GM08714 (cell line): ENCODE results near the gene MOXD1.

ENCODE experiments used
- H3K4me3 ChIP-seq: fragments of 200-500 bp; sonication (Bioruptor generic); 2 replicates; pipeline ENCODE4 v1.5.1; 2014; ENCODE audit warnings: mild to moderate bottlenecking, low read length, inconsistent platforms
- ZNF274 ChIP-seq: IDR thresholded peaks from 2 replicates; pipeline ENCODE4 v1.6.1; 2012; ENCODE audit warnings: mild to moderate bottlenecking, low read depth, low read length

MOXD1 gene

DNA sequence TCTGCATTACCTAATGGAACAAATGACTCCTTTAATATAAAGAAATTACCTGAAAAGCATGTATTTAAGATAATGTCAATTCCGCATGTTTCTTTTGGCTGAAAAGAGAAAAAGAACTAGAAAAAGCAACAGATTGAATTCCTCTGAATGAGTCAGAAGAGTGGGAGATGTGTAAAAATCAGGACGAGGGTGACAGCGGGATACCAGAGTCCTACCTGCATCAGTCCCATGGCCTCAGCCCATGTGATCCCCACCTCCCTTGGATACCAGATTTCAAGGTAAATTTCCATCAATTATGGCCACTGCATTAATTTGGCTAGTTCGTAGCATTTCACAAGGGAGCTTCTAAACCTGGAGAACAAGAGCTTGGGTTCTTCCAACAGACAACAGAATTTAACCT lies 10.0 kb upstream of the MOXD1 start:
- no peak for TF ChIP-seq ZNF274
- no peak overlapping the region for H3K4me3 ChIP-seq

GRCh38 chr6:132410830-132411229 lies 9.6 kb upstream of the MOXD1 start:
- no peak overlapping the region for H3K4me3 ChIP-seq
- TF ChIP-seq ZNF274, result no peak

GRCh38 chr6:132405143-132405915 lies 4.1 kb upstream of the MOXD1 start:
- H3K4me3 ChIP-seq, result 0 out of 2 replicates have a peak overlapping the region, but pooled peaks have one; percentile 24
- TF ChIP-seq ZNF274, result no peak

DNA sequence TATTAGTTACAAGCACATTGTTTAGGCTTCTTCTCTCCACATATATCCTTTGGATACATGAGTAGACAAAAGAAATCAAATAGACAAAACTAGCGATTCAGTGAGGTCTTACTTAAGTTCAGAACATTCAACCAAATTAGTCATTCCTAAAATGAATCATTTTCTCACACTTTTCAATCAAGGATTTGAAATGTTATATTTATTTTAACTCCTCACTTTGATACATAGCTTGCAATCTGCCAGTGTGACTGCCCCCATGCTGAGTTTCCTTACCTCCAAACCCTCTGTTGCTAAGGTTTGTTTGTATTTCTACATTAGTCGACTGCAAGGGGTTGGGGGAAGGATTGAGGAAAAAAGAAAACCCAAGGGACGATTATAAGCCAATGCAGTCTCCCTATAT lies 3.5 kb upstream of the MOXD1 start:
- H3K4me3 ChIP-seq, result 0 out of 2 replicates have a peak overlapping the region, but pooled peaks have one; percentile 24

DNA sequence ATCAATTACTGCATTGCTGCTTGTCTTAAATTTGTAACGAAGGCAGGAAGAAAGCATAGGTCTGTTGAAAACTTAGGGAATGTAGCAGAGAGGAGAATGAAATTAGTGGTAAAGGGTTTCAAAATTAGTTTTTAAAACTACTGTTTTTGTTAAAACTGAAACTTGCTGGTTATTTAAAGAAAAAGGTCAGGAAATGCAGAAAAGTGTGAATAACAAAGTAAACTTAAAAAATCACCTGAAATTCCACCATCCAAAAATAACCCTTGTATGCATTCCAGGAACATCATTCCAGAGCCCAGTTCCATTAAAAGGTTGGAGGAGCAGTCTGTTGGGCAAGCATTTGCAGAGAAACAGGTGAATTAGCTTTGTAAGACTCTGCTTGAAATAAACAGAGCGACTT lies 3.1 kb upstream of the MOXD1 start:
- no peak overlapping the region for H3K4me3 ChIP-seq
- TF ChIP-seq ZNF274, result no peak

More for the DNA sequence above, 3.5 kb upstream of the MOXD1 start:
- no peak for TF ChIP-seq ZNF274

DNA sequence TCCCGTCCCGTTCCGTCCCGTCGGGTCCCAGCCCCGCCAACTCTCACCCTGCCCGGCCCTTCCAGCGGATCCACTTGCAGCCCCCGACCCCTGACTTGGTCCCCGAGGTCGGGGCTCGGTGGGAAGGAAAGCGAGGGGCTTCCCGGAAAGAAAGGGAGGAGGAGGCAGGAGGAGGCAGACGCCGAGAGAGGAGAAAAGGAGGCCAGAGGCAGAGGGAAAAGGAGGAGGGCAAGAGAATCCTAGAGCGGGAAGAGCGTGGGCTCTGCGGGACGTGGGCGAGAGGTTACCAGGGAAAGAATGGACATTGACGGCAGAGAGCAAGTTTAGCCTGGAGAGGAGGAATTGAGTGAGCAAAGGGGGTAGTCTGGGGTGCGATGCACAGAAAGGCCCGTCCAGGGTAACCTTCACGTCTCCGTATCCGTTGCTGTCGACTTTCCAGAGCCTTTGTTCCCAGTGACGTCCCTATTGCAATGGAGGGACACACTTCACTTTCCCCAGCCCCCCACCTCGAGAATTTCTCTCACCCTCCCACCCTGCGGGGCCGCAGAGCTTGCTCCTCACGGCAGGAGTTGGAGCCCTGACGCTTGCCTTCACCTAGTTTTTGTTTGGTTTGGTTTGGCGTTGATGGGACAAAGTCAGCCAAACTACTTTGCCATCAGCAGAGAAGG lies 477 bp upstream of the MOXD1 start:
- H3K4me3 ChIP-seq, result peak overlapping the region; percentile 76; the same call in 1 of the 2 replicates
- TF ChIP-seq ZNF274, result no peak

DNA sequence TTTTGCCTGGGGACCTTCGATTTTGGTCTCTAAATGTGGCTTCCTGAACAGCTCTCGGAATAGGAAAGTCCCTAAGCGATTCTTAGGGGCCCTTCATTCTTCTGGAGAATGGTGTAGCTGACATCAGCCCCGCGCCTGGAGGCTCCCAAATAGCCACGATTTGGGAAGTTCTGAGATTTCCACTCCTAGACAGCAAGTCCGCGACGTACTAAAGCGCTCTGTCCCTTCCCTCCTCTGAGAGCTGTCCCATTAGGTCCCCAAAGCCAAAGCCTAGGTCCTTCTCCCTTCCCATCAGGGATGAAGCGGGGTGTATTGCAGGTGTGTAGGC lies 756 bp downstream of the MOXD1 start:
- no peak for TF ChIP-seq ZNF274
- peak overlapping the region; percentile 76 for H3K4me3 ChIP-seq

- no peak overlapping the region; the same call in 1 of the 2 replicates for H3K4me3 ChIP-seq
- TF ChIP-seq ZNF274, result no peak
Observed at GRCh38 chr6:132399376-132400074, 1.8 kb downstream of the MOXD1 start.

DNA sequence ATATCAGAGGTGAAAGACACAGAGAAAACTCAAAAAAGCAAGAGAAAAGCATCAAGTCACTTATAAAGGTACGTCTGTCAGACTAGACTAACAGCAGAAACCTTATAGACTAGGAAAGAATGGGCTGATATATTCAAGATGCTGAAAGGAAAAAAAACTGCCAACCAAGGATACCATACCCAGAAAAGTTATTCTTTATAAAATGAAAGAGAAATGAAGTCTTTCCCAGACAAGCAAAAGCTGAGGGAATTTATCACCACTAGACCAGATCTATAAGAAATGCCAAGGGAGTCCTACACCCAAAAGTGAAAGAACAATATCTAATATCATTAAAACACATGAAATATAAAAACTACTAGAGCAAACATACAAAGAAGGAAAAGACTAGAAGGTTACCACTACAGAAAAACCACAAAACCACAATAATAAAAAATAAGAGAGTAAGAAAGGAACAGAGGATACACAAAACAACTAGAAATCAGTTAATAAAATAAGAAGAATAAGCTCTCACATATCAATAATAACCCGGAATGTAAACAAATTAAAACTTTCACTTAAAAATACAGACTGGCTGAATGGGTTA lies 6.2 kb downstream of the MOXD1 start:
- H3K4me3 ChIP-seq, result no peak overlapping the region
- TF ChIP-seq ZNF274, result no peak

GRCh38 chr6:132392792-132393191 lies 8.5 kb downstream of the MOXD1 start:
- TF ChIP-seq ZNF274, result no peak
- no peak overlapping the region for H3K4me3 ChIP-seq

- no peak for TF ChIP-seq ZNF274
- H3K4me3 ChIP-seq, result no peak overlapping the region
Observed at GRCh38 chr6:132392270-132392646, 9.0 kb downstream of the MOXD1 start.

GRCh38 chr6:132391391-132392269 lies 9.6 kb downstream of the MOXD1 start:
- no peak overlapping the region for H3K4me3 ChIP-seq
- no peak for TF ChIP-seq ZNF274

- TF ChIP-seq ZNF274, result no peak
- no peak overlapping the region for H3K4me3 ChIP-seq
Observed at GRCh38 chr6:132390451-132390850, 10.8 kb downstream of the MOXD1 start.

- H3K4me3 ChIP-seq, result no peak overlapping the region
- TF ChIP-seq ZNF274, result no peak
Observed at GRCh38 chr6:132390017-132390416, 11.3 kb downstream of the MOXD1 start.
